Neural cell (in vitro differentiated cells): ENCODE data around the gene SHISA5. TPM values are rescaled to one million over a fixed set of nuclear protein-coding genes. Genes with fewer than 3 reads are reported as not detected.

Experiments used
- H2AFZ ChIP-seq: fragments of 200-600, 300-800 bp; sonication (generic), shearing (Covaris generic); 2 replicates; pipeline ENCODE4 v1.6.0; 2014; ENCODE audit warnings: low read depth, mild to moderate bottlenecking, antibody characterized with exemption, low read length, moderate library complexity
- H3F3A ChIP-seq: fragments of 200-600 bp; shearing (Covaris generic); 2 replicates; pipeline ENCODE4 v1.6.1; 2016; ENCODE audit warnings: mild to moderate bottlenecking, moderate library complexity, mixed read lengths, antibody characterized with exemption, low read length; ENCODE audit not compliant: insufficient read depth, poor library complexity, severe bottlenecking
- H3K27ac ChIP-seq: fragments of 200-600, 300-800 bp; sonication (generic), shearing (Covaris generic); 2 replicates; pipeline ENCODE4 v1.5.1; 2014; ENCODE audit warnings: mild to moderate bottlenecking, low read length, moderate library complexity
- H3K27me3 ChIP-seq: fragments of 300-800, 200-600 bp; sonication (generic), shearing (Covaris generic); 2 replicates; pipeline ENCODE4 v1.6.0; 2014; ENCODE audit warnings: mild to moderate bottlenecking, low read depth, low read length, moderate library complexity; ENCODE audit not compliant: insufficient read depth
- H3K36me3 ChIP-seq: fragments of 300-800, 200-600 bp; sonication (generic), shearing (Covaris generic); 2 replicates; pipeline ENCODE4 v1.5.1; 2014; ENCODE audit warnings: mild to moderate bottlenecking, antibody characterized with exemption, low read length, moderate library complexity; ENCODE audit not compliant: insufficient read depth
- H3K4me2 ChIP-seq: fragments of 300-800, 200-600 bp; sonication (generic), shearing (Covaris generic); 2 replicates; pipeline ENCODE4 v1.6.0; 2014; ENCODE audit warnings: mild to moderate bottlenecking, low read length
- H3K4me3 ChIP-seq: fragments of 300-800, 200-600 bp; sonication (generic), shearing (Covaris generic); 2 replicates; pipeline ENCODE4 v1.5.1; 2014; ENCODE audit warnings: mild to moderate bottlenecking, low read length, moderate library complexity
- H3K79me2 ChIP-seq: fragments of 200-600 bp; shearing (Covaris generic); replicated peaks from 2 replicates; pipeline ENCODE4 v1.6.0; 2014; ENCODE audit warnings: mild to moderate bottlenecking, low read length, moderate library complexity; ENCODE audit not compliant: insufficient read depth
- H3K9ac ChIP-seq: fragments of 300-800, 200-600 bp; sonication (generic), shearing (Covaris generic); 2 replicates; pipeline ENCODE4 v1.6.1; 2016; ENCODE audit warnings: mild to moderate bottlenecking, low read length, mixed read lengths
- H3K9me2 ChIP-seq: fragments of 200-600 bp; shearing (Covaris generic); 2 replicates; pipeline ENCODE4 v1.6.1; 2016; ENCODE audit warnings: mild to moderate bottlenecking, low read length, mixed read lengths; ENCODE audit not compliant: insufficient read depth
- H3K9me3 ChIP-seq: fragments of 200-600, 300-800 bp; sonication (generic), shearing (Covaris generic); 2 replicates; pipeline ENCODE4 v1.6.1; 2016; ENCODE audit warnings: mild to moderate bottlenecking, mixed run types, low read length, moderate library complexity, mixed read lengths
- H4K20me1 ChIP-seq: fragments of 200-600 bp; shearing (Covaris generic); 2 replicates; pipeline ENCODE4 v1.6.1; 2016; ENCODE audit warnings: mild to moderate bottlenecking, mixed run types; ENCODE audit not compliant: insufficient read depth
- CTCF ChIP-seq: fragments of 450-650 bp; IDR thresholded peaks from 2 replicates; pipeline ENCODE4 v1.5.1; 2014; ENCODE audit warnings: antibody characterized with exemption, mild to moderate bottlenecking, moderate library complexity; ENCODE audit not compliant: poor library complexity, severe bottlenecking
- EP300 ChIP-seq: fragments of 450-650 bp; conservative IDR thresholded peaks from 2 replicates; pipeline ENCODE4 v1.6.1; 2014; ENCODE audit warnings: antibody characterized with exemption, mild to moderate bottlenecking, moderate library complexity; ENCODE audit not compliant: poor library complexity, severe bottlenecking
- EZH2 ChIP-seq: fragments of 200-600, 300-800 bp; shearing (Covaris generic), sonication (generic); IDR thresholded peaks from 2 replicates; pipeline ENCODE4 v1.6.1; 2014; ENCODE audit warnings: antibody characterized with exemption, low read length, borderline replicate concordance, mild to moderate bottlenecking; ENCODE audit not compliant: insufficient read depth, poor library complexity, severe bottlenecking
- MXI1 ChIP-seq: fragments of 450-650 bp; conservative IDR thresholded peaks from 2 replicates; pipeline ENCODE4 v1.6.1; 2014; ENCODE audit warnings: antibody characterized with exemption, mild to moderate bottlenecking; ENCODE audit not compliant: poor library complexity, severe bottlenecking
- POLR2AphosphoS5 ChIP-seq: IDR thresholded peaks from 2 replicates; pipeline ENCODE4 v1.6.1; 2012
- RAD21 ChIP-seq: fragments of 450-650 bp; conservative IDR thresholded peaks from 2 replicates; pipeline ENCODE4 v1.6.1; 2014; ENCODE audit warnings: antibody characterized with exemption, mild to moderate bottlenecking, moderate library complexity
- REST ChIP-seq: IDR thresholded peaks from 2 replicates; pipeline ENCODE4 v1.6.1; 2012; ENCODE audit warnings: borderline replicate concordance
- SMC3 ChIP-seq: fragments of 450-650 bp; conservative IDR thresholded peaks from 2 replicates; pipeline ENCODE4 v1.6.1; 2014; ENCODE audit warnings: antibody characterized with exemption, mild to moderate bottlenecking, moderate library complexity; ENCODE audit not compliant: poor library complexity
- TAF1 ChIP-seq: IDR thresholded peaks from 2 replicates; pipeline ENCODE4 v1.6.1; 2012; ENCODE audit warnings: low read depth
- polyA plus RNA-seq: library from polyadenylated mRNA; depleted of rRNA; stranded (reverse); fragments of >200 nt; gene quantifications from 2 replicates; pipeline ENCODE4 v1.2.3, GENCODE V29; 2014

The SHISA5 gene
- polyA plus RNA-seq, 1 donor from 2014 or later: 121 TPM

- H3K4me3 ChIP-seq: no peak overlapping the region
- no peak overlapping the region for H3K27ac ChIP-seq
- H3K36me3 ChIP-seq: no peaks in the 10 kb centered on the region
- no peak overlapping the region for H2AFZ ChIP-seq
- H3F3A ChIP-seq: no peaks in the 10 kb centered on the region
- H3K4me2 ChIP-seq: no peak overlapping the region
- H3K79me2 ChIP-seq: peaks cover 16% of the 10 kb centered on the region
- TF ChIP-seq EZH2 (no peak), POLR2AphosphoS5 (no peak), MXI1 (no peak), RAD21 (no peak), SMC3 (no peak), CTCF (no peak), REST (no peak), TAF1 (no peak), EP300 (no peak)
- no peak overlapping the region for H3K9ac ChIP-seq
- no peaks in the 10 kb centered on the region for H3K27me3 ChIP-seq
- H3K9me2 ChIP-seq: no peaks in the 10 kb centered on the region
- no peaks in the 10 kb centered on the region for H3K9me3 ChIP-seq
- peaks cover 3% of the 10 kb centered on the region for H4K20me1 ChIP-seq
These were observed 84.8 kb downstream of the SHISA5 start for GRCh38 chr3:48419149-48419548.

- no peak for TF ChIP-seq POLR2AphosphoS5
- TF ChIP-seq TAF1: no peak
- TF ChIP-seq RAD21: no peak
- TF ChIP-seq REST: no peak
- TF ChIP-seq MXI1: no peak
- no peak for TF ChIP-seq CTCF
- TF ChIP-seq SMC3: no peak
- TF ChIP-seq EZH2: no peak
- TF ChIP-seq EP300: no peak
- H3K79me2 ChIP-seq: peaks cover 12% of the 10 kb centered on the region
- no peak overlapping the region for H3K4me2 ChIP-seq
- H3K27ac ChIP-seq: no peak overlapping the region
- H2AFZ ChIP-seq: no peak overlapping the region
- no peaks in the 10 kb centered on the region for H3K9me2 ChIP-seq
- no peaks in the 10 kb centered on the region for H3K27me3 ChIP-seq
- H3K9me3 ChIP-seq: no peaks in the 10 kb centered on the region
- peaks cover 3% of the 10 kb centered on the region for H4K20me1 ChIP-seq
- no peak overlapping the region for H3K4me3 ChIP-seq
- no peaks in the 10 kb centered on the region for H3F3A ChIP-seq
- no peak overlapping the region for H3K9ac ChIP-seq
- H3K36me3 ChIP-seq: no peaks in the 10 kb centered on the region
These were observed 85.3 kb downstream of the SHISA5 start for GRCh38 chr3:48418651-48419050.
